NB4 (cell line): Measurements from ENCODE around the gene ATG16L1.

Experiments
- CTCF ChIP-seq: IDR thresholded peaks from one replicate; pipeline ENCODE4 v1.5.1; 2012; ENCODE audit warnings: low read depth, low read length
- MYC ChIP-seq: IDR thresholded peaks from 2 replicates; pipeline ENCODE4 v1.6.1; 2011; ENCODE audit warnings: low read depth, low read length
- POLR2A ChIP-seq: IDR thresholded peaks from 2 replicates; pipeline ENCODE4 v1.6.1; 2011; ENCODE audit warnings: mild to moderate bottlenecking; ENCODE audit not compliant: insufficient read length; ENCODE audit errors: extremely low read depth
- TF ChIP-seq, protein P1 (sequence below): IDR thresholded peaks from 2 replicates; pipeline ENCODE4 v1.6.1; 2011; ENCODE audit warnings: low read depth, low read length

DNA sequence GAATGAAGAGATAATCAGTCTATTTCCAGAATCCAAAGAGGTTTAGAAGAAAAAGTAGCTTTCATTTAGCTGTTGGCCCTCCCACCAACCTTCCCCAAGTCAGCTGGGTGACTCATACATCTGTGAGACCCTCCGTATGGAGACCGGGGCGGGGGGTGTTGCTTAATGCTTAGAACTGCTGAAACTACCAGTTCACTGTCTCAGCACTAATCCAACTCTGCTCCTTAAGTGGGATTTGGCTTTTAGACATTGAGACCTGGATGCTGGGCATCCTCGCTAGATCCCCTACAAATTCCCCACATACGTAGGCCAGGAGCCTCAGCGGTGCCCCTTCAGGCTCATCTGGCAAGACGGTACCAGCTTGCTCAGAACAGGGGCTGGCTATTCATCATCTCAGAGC lies 56.1 kb downstream of the ATG16L1 start, which contains the start of gene SAG:
- TF ChIP-seq POLR2A (no peak), CTCF (no peak), MYC (no peak)
- TF ChIP-seq, protein P1, sequence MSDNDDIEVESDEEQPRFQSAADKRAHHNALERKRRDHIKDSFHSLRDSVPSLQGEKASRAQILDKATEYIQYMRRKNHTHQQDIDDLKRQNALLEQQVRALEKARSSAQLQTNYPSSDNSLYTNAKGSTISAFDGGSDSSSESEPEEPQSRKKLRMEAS, result no peak
